WTC11 (cell line): Measurements from ENCODE around the gene RAC2. TPM values are rescaled to one million over a fixed set of nuclear protein-coding genes. Genes with fewer than 3 reads are reported as not detected.
A peak's percentile ranks its signal among the peaks of the same experiment; 100 is the strongest.

ENCODE experiments used
- ATAC-seq: fragments of 200-7000 bp; cut with Tn5 transposase; 2 replicates; pipeline ENCODE4 v1.10.0; 2021; ENCODE audit warnings: mild to moderate bottlenecking, moderate library complexity
- CTCF ChIA-PET: fragments of 300-600 bp; sonication (Branson Sonifier 250); formaldehyde crosslinking; loops from one replicate; lab custom pipeline; 2021; ENCODE audit warnings: antibody characterized with exemption; lab: Charles Lee
- POLR2A ChIA-PET: fragments of 350-600 bp; sonication (Branson Sonifier 250); formaldehyde crosslinking; loops from one replicate; lab custom pipeline; 2021; ENCODE audit warnings: antibody characterized with exemption; lab: Charles Lee
- DNase-seq: peaks from one replicate; pipeline ENCODE4 v3.0.0; 2021; ENCODE audit warnings: low spot score
- H3K27ac Mint-ChIP-seq: 2 replicates; pipeline ENCODE4 v1.8.0; 2021; ENCODE audit warnings: mixed read lengths
- H3K27me3 Mint-ChIP-seq: 2 replicates; pipeline ENCODE4 v1.8.0; 2021; ENCODE audit warnings: low read depth, mild to moderate bottlenecking, moderate library complexity, mixed read lengths
- H3K36me3 Mint-ChIP-seq: 2 replicates; pipeline ENCODE4 v1.8.0; 2021; ENCODE audit warnings: mixed read lengths
- H3K4me1 Mint-ChIP-seq: 2 replicates; pipeline ENCODE4 v1.8.0; 2022; ENCODE audit warnings: mixed read lengths
- H3K4me3 Mint-ChIP-seq: 2 replicates; pipeline ENCODE4 v1.8.0; 2021; ENCODE audit warnings: mild to moderate bottlenecking, moderate library complexity, mixed read lengths
- H3K9me3 Mint-ChIP-seq: 2 replicates; pipeline ENCODE4 v1.8.0; 2021; ENCODE audit warnings: mixed read lengths
- CBFB ChIP-seq: sonication (generic); formaldehyde crosslinking; IDR thresholded peaks from 2 replicates; pipeline ENCODE4 v1.8.1; 2022; ENCODE audit warnings: mild to moderate bottlenecking, low read depth, missing genetic modification reagents
- ETV6 ChIP-seq: sonication (generic); formaldehyde crosslinking; IDR thresholded peaks from 2 replicates; pipeline ENCODE4 v1.8.1; 2022; ENCODE audit warnings: mild to moderate bottlenecking, missing genetic modification reagents
- JAZF1 ChIP-seq: fragments of 250-450 bp; sonication (Bioruptor Pico); IDR thresholded peaks from 2 replicates; pipeline ENCODE4 v1.9.0; 2021; ENCODE audit warnings: moderate library complexity, mild to moderate bottlenecking, inconsistent platforms
- MXD4 ChIP-seq: fragments of 250-450 bp; sonication (Bioruptor Pico); IDR thresholded peaks from 2 replicates; pipeline ENCODE4 v1.8.0; 2021; ENCODE audit warnings: mild to moderate bottlenecking, moderate library complexity, borderline replicate concordance
- OVOL2 ChIP-seq: fragments of 250-450 bp; sonication (Bioruptor Pico); IDR thresholded peaks from 2 replicates; pipeline ENCODE4 v1.9.0; 2021; ENCODE audit warnings: mild to moderate bottlenecking, borderline replicate concordance
- RORB ChIP-seq: fragments of 250-450 bp; sonication (Bioruptor Pico); IDR thresholded peaks from 2 replicates; pipeline ENCODE4 v1.9.0; 2021; ENCODE audit warnings: mild to moderate bottlenecking
- SMAD3 ChIP-seq: sonication (generic); formaldehyde crosslinking; IDR thresholded peaks from 2 replicates; pipeline ENCODE4 v1.8.0; 2022; ENCODE audit warnings: missing genetic modification reagents, mild to moderate bottlenecking, borderline replicate concordance
- ZNF138 ChIP-seq: sonication (generic); formaldehyde crosslinking; conservative IDR thresholded peaks from 2 replicates; pipeline ENCODE4 v1.8.1; 2022; ENCODE audit warnings: mild to moderate bottlenecking, moderate library complexity, missing genetic modification reagents
- ZNF416 ChIP-seq: fragments of 250-450 bp; sonication (Bioruptor Pico); IDR thresholded peaks from 2 replicates; pipeline ENCODE4 v1.9.0; 2021; ENCODE audit warnings: mild to moderate bottlenecking, inconsistent platforms
- total RNA-seq: library from RNA; stranded (reverse); gene quantifications from 3 replicates; pipeline ENCODE4 v1.2.3, GENCODE V29; 2021
- TF ChIP-seq, protein P1 (sequence below): sonication (generic); formaldehyde crosslinking; IDR thresholded peaks from 2 replicates; pipeline ENCODE4 v1.8.0; 2023; ENCODE audit warnings: missing genetic modification reagents, mild to moderate bottlenecking, borderline replicate concordance
- TF ChIP-seq, protein P2 (sequence below): sonication (generic); formaldehyde crosslinking; IDR thresholded peaks from 2 replicates; pipeline ENCODE4 v1.8.1; 2023; ENCODE audit warnings: mild to moderate bottlenecking, missing genetic modification reagents
- TF ChIP-seq, protein P3 (sequence below): fragments of 250-450 bp; sonication (Bioruptor Pico); IDR thresholded peaks from 2 replicates; pipeline ENCODE4 v1.9.0; 2021; ENCODE audit warnings: mild to moderate bottlenecking
- TF ChIP-seq, protein P4 (sequence below): sonication (generic); formaldehyde crosslinking; IDR thresholded peaks from 2 replicates; pipeline ENCODE4 v1.8.1; 2022; ENCODE audit warnings: low read depth, missing genetic modification reagents, borderline replicate concordance
- TF ChIP-seq, protein P5 (sequence below): sonication (generic); formaldehyde crosslinking; IDR thresholded peaks from 2 replicates; pipeline ENCODE4 v1.8.0; 2022; ENCODE audit warnings: mild to moderate bottlenecking, missing genetic modification reagents
- TF ChIP-seq, protein P6 (sequence below): sonication (generic); formaldehyde crosslinking; IDR thresholded peaks from 2 replicates; pipeline ENCODE4 v1.8.1; 2023; ENCODE audit warnings: mild to moderate bottlenecking, moderate library complexity, missing genetic modification reagents
- TF ChIP-seq, protein P7 (sequence below): fragments of 250-450 bp; sonication (Bioruptor Pico); IDR thresholded peaks from 2 replicates; pipeline ENCODE4 v1.9.0; 2021; ENCODE audit warnings: mild to moderate bottlenecking, borderline replicate concordance

The RAC2 gene
- total RNA-seq, 1 experiment from 2014 or later = 3.6 TPM

DNA sequence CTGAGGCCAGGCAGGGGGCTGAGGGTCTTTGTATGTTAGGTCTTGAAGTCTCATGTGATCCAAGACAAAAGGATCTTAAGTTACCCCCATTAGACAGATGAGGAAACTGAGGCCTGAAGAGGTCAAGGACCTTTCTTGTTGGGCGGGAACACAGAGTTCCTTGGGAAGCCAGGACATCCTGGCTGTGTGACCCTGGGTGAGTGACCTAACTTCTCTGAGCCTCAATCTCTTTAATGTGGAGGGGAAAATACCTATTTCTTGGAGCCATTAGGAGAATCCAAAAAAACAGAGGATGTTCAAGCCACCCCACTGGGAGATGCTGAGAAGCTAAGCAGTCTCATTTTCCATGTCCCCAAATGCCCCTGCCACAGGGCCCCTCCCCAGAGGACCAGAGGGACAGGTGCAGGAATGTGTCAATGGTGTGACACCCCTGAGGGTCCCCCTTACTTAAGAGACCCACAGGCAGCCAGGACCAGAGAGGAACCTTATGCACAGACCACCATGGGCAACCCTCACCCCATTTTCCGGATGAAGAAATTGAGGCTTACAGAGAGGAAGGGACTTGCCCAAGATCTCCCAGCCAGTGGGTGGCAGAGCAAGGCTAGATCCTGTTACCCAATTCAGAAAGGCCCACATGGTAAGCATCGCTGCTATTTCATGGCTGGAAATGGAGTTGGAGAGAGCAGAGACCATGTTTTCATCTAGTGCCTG lies 8.0 kb downstream of the RAC2 start (continued):
- TF ChIP-seq, protein P1, sequence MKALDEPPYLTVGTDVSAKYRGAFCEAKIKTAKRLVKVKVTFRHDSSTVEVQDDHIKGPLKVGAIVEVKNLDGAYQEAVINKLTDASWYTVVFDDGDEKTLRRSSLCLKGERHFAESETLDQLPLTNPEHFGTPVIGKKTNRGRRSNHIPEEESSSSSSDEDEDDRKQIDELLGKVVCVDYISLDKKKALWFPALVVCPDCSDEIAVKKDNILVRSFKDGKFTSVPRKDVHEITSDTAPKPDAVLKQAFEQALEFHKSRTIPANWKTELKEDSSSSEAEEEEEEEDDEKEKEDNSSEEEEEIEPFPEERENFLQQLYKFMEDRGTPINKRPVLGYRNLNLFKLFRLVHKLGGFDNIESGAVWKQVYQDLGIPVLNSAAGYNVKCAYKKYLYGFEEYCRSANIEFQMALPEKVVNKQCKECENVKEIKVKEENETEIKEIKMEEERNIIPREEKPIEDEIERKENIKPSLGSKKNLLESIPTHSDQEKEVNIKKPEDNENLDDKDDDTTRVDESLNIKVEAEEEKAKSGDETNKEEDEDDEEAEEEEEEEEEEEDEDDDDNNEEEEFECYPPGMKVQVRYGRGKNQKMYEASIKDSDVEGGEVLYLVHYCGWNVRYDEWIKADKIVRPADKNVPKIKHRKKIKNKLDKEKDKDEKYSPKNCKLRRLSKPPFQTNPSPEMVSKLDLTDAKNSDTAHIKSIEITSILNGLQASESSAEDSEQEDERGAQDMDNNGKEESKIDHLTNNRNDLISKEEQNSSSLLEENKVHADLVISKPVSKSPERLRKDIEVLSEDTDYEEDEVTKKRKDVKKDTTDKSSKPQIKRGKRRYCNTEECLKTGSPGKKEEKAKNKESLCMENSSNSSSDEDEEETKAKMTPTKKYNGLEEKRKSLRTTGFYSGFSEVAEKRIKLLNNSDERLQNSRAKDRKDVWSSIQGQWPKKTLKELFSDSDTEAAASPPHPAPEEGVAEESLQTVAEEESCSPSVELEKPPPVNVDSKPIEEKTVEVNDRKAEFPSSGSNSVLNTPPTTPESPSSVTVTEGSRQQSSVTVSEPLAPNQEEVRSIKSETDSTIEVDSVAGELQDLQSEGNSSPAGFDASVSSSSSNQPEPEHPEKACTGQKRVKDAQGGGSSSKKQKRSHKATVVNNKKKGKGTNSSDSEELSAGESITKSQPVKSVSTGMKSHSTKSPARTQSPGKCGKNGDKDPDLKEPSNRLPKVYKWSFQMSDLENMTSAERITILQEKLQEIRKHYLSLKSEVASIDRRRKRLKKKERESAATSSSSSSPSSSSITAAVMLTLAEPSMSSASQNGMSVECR (CRISPR knock-in tag) = no peak
- TF ChIP-seq, protein P2, sequence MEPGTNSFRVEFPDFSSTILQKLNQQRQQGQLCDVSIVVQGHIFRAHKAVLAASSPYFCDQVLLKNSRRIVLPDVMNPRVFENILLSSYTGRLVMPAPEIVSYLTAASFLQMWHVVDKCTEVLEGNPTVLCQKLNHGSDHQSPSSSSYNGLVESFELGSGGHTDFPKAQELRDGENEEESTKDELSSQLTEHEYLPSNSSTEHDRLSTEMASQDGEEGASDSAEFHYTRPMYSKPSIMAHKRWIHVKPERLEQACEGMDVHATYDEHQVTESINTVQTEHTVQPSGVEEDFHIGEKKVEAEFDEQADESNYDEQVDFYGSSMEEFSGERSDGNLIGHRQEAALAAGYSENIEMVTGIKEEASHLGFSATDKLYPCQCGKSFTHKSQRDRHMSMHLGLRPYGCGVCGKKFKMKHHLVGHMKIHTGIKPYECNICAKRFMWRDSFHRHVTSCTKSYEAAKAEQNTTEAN (CRISPR knock-in tag) = no peak
- TF ChIP-seq CBFB (CRISPR knock-in tag) = no peak
- TF ChIP-seq, protein P3, sequence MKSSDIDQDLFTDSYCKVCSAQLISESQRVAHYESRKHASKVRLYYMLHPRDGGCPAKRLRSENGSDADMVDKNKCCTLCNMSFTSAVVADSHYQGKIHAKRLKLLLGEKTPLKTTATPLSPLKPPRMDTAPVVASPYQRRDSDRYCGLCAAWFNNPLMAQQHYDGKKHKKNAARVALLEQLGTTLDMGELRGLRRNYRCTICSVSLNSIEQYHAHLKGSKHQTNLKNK (CRISPR knock-in tag) = no peak

DNA sequence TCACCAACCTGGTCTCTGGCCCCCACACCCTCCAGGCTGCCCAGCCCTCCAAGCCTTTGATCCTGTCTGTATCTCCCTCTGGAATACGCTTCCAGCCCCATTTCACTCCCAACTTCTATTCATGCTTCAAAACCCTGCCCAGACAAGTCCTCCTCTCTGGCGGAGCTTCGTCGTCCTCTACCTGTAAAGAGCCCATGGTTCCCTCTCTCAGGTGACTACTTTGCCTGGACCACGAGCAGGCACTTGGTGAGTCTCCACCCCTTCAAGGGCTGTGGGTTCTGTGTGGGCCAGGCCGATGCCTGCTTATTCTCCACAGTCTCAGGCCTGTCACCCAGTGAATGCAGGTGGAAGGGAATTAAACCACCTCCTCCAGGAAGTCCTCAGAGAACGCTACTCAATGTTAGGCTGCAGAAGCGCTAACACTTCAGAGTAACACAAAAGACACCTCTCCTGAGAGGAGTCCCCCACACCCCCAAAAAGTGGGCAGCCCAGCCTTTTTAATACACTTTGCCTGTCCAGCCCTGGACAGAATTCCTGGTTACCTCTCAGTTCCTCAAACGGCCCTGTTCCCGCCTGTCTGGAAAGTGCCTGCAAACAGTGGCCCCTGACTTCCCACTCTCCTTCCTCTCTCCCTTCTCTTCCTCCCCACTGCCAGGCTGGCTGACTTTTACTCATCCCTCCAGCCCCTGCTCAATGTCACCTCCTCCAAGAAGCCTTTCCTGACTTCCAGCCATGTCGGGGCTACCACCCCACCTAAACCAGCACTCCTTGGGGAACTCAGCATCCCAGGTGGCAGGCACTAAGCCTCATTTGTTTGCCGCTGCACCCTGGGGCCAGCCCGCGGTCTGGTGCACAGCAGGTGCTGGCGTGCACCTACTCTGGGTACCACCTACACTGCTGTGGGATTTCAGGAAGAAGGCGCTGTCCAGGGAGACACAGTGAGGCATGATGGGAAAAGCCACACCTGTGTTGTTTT lies 9.0 kb downstream of the RAC2 start:
- ChIA-PET CTCF (interaction anchor here (1.1 to 1.6 kb wide), 2 partner anchors 10 to 24 kb away, joined by 3 read pairs; partner anchors contain the start of gene RAC2), POLR2A (no interaction called here)
- Mint-ChIP-seq H3K36me3 (no peaks in the 10 kb centered on the region), H3K9me3 (no peaks in the 10 kb centered on the region), H3K4me1 (peaks cover 10% of the 10 kb centered on the region), H3K4me3 (no peak overlapping the region), H3K27ac (peak overlapping the region; percentile 79), H3K27me3 (peaks cover 2% of the 10 kb centered on the region)
- no peak for DNase-seq
- no peak for ATAC-seq
- TF ChIP-seq ZNF138 (no peak), JAZF1 (CRISPR knock-in tag) (no peak), OVOL2 (CRISPR knock-in tag) (no peak), RORB (CRISPR knock-in tag) (no peak), MXD4 (CRISPR knock-in tag) (no peak), ETV6 (CRISPR knock-in tag) (no peak), ZNF416 (CRISPR knock-in tag) (no peak), SMAD3 (no peak)
- TF ChIP-seq, protein P4, sequence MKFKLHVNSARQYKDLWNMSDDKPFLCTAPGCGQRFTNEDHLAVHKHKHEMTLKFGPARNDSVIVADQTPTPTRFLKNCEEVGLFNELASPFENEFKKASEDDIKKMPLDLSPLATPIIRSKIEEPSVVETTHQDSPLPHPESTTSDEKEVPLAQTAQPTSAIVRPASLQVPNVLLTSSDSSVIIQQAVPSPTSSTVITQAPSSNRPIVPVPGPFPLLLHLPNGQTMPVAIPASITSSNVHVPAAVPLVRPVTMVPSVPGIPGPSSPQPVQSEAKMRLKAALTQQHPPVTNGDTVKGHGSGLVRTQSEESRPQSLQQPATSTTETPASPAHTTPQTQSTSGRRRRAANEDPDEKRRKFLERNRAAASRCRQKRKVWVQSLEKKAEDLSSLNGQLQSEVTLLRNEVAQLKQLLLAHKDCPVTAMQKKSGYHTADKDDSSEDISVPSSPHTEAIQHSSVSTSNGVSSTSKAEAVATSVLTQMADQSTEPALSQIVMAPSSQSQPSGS (CRISPR knock-in tag) = no peak
- TF ChIP-seq, protein P2 (CRISPR knock-in tag) = no peak
- TF ChIP-seq, protein P5, sequence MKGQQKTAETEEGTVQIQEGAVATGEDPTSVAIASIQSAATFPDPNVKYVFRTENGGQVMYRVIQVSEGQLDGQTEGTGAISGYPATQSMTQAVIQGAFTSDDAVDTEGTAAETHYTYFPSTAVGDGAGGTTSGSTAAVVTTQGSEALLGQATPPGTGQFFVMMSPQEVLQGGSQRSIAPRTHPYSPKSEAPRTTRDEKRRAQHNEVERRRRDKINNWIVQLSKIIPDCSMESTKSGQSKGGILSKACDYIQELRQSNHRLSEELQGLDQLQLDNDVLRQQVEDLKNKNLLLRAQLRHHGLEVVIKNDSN (CRISPR knock-in tag) = no peak
- TF ChIP-seq, protein P6, sequence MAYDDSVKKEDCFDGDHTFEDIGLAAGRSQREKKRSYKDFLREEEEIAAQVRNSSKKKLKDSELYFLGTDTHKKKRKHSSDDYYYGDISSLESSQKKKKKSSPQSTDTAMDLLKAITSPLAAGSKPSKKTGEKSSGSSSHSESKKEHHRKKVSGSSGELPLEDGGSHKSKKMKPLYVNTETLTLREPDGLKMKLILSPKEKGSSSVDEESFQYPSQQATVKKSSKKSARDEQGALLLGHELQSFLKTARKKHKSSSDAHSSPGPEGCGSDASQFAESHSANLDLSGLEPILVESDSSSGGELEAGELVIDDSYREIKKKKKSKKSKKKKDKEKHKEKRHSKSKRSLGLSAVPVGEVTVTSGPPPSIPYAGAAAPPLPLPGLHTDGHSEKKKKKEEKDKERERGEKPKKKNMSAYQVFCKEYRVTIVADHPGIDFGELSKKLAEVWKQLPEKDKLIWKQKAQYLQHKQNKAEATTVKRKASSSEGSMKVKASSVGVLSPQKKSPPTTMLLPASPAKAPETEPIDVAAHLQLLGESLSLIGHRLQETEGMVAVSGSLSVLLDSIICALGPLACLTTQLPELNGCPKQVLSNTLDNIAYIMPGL (CRISPR knock-in tag) = no peak
- TF ChIP-seq, protein P7, sequence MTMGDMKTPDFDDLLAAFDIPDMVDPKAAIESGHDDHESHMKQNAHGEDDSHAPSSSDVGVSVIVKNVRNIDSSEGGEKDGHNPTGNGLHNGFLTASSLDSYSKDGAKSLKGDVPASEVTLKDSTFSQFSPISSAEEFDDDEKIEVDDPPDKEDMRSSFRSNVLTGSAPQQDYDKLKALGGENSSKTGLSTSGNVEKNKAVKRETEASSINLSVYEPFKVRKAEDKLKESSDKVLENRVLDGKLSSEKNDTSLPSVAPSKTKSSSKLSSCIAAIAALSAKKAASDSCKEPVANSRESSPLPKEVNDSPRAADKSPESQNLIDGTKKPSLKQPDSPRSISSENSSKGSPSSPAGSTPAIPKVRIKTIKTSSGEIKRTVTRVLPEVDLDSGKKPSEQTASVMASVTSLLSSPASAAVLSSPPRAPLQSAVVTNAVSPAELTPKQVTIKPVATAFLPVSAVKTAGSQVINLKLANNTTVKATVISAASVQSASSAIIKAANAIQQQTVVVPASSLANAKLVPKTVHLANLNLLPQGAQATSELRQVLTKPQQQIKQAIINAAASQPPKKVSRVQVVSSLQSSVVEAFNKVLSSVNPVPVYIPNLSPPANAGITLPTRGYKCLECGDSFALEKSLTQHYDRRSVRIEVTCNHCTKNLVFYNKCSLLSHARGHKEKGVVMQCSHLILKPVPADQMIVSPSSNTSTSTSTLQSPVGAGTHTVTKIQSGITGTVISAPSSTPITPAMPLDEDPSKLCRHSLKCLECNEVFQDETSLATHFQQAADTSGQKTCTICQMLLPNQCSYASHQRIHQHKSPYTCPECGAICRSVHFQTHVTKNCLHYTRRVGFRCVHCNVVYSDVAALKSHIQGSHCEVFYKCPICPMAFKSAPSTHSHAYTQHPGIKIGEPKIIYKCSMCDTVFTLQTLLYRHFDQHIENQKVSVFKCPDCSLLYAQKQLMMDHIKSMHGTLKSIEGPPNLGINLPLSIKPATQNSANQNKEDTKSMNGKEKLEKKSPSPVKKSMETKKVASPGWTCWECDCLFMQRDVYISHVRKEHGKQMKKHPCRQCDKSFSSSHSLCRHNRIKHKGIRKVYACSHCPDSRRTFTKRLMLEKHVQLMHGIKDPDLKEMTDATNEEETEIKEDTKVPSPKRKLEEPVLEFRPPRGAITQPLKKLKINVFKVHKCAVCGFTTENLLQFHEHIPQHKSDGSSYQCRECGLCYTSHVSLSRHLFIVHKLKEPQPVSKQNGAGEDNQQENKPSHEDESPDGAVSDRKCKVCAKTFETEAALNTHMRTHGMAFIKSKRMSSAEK = no peak
